Immature natural killer cell (primary cell): ENCODE data around the gene SPTBN1. TPM values are rescaled to one million over a fixed set of nuclear protein-coding genes. Genes with fewer than 3 reads are reported as not detected.

Experiments
- DNase-seq, 3 donors: peaks; one replicate each; pipeline ENCODE4 v3.0.0; 2022; ENCODE audit warnings: mixed read lengths in 1 of 3
- H3K27ac Mint-ChIP-seq, 6 donors: one replicate each; pipeline ENCODE4 v1.8.0; 2020; ENCODE audit warnings: mixed read lengths in 6 of 6, mild to moderate bottlenecking in 5 of 6, inconsistent platforms in 4 of 6, moderate library complexity in 3 of 6
- H3K27me3 Mint-ChIP-seq, 3 donors: one replicate each; pipeline ENCODE4 v1.8.0; 2020 to 2021; ENCODE audit warnings: low read depth in 3 of 3, mild to moderate bottlenecking in 3 of 3, mixed read lengths in 3 of 3, moderate library complexity in 3 of 3, inconsistent platforms in 1 of 3
- H3K36me3 Mint-ChIP-seq, 3 donors: one replicate each; pipeline ENCODE4 v1.8.0; 2020; ENCODE audit warnings: mixed read lengths in 3 of 3, inconsistent platforms in 2 of 3, mild to moderate bottlenecking in 2 of 3
- H3K4me1 Mint-ChIP-seq, 2 donors: one replicate each; pipeline ENCODE4 v1.8.0; 2020; ENCODE audit warnings: inconsistent platforms in 2 of 2, mild to moderate bottlenecking in 2 of 2, mixed read lengths in 2 of 2, moderate library complexity in 1 of 2
- H3K4me3 Mint-ChIP-seq, 5 donors: one replicate each; pipeline ENCODE4 v1.8.0; 2020; ENCODE audit warnings: mild to moderate bottlenecking in 5 of 5, mixed read lengths in 5 of 5, inconsistent platforms in 3 of 5, moderate library complexity in 3 of 5
- H3K9me3 Mint-ChIP-seq, 6 donors: one replicate each; pipeline ENCODE4 v1.8.0; 2020; ENCODE audit warnings: mild to moderate bottlenecking in 6 of 6, mixed read lengths in 6 of 6, inconsistent platforms in 4 of 6, moderate library complexity in 3 of 6
- polyA plus RNA-seq, 3 donors: library from polyadenylated mRNA; unstranded; fragments of 300-500 nt; fragmentation: Illumina TruSeq; gene quantifications; one replicate each; pipeline ENCODE4 v1.2.3, GENCODE V29; 2021

Gene SPTBN1
- polyA plus RNA-seq, 3 donors from 2014 or later = 0.41 to 57.5 (median 7.7) TPM

- H3K36me3 Mint-ChIP-seq = peaks cover 14 to 63% (median 39%) of the 10 kb centered on the region in 3 donors
- DNase-seq = no peak
- H3K9me3 Mint-ChIP-seq = no peaks in the 10 kb centered on the region
- H3K27ac Mint-ChIP-seq = no peak overlapping the region
- peaks cover 0 to 5% (median 0%) of the 10 kb centered on the region in 3 donors for H3K27me3 Mint-ChIP-seq
- H3K4me3 Mint-ChIP-seq = no peak overlapping the region
- peaks cover 7 to 29% of the 10 kb centered on the region in 2 donors for H3K4me1 Mint-ChIP-seq
These were observed 182.0 kb downstream of the SPTBN1 start for GRCh38 chr2:54638103-54638502.

GRCh38 chr2:54638774-54639187, 182.7 kb downstream of the SPTBN1 start:
- H3K36me3 Mint-ChIP-seq = peaks cover 15 to 60% (median 35%) of the 10 kb centered on the region in 3 donors

GRCh38 chr2:54639609-54640008, 183.5 kb downstream of the SPTBN1 start:
- Mint-ChIP-seq H3K36me3 (peaks cover 15 to 62% (median 33%) of the 10 kb centered on the region in 3 donors), H3K9me3 (no peaks in the 10 kb centered on the region), H3K27me3 (peaks cover 0 to 5% (median 2%) of the 10 kb centered on the region in 3 donors), H3K4me3 (no peak overlapping the region), H3K27ac (peak overlapping the region in 3 of 6 donors; percentile 30 to 58 (median 41)), H3K4me1 (peaks cover 7 to 23% of the 10 kb centered on the region in 2 donors)
- no peak for DNase-seq

More at GRCh38 chr2:54638774-54639187, 182.7 kb downstream of the SPTBN1 start:
- H3K4me1 Mint-ChIP-seq = peaks cover 7 to 29% of the 10 kb centered on the region in 2 donors
- H3K4me3 Mint-ChIP-seq = no peak overlapping the region
- peaks cover 0 to 5% (median 2%) of the 10 kb centered on the region in 3 donors for H3K27me3 Mint-ChIP-seq
- no peaks in the 10 kb centered on the region for H3K9me3 Mint-ChIP-seq
- no peak overlapping the region for H3K27ac Mint-ChIP-seq
- DNase-seq = no peak

GRCh38 chr2:54640834-54641540, 184.9 kb downstream of the SPTBN1 start:
- H3K4me3 Mint-ChIP-seq = no peak overlapping the region
- peak overlapping the region in 2 of 6 donors; percentile 52 to 82 for H3K27ac Mint-ChIP-seq
- peaks cover 7 to 21% of the 10 kb centered on the region in 2 donors for H3K4me1 Mint-ChIP-seq
- DNase-seq = no peak
- H3K36me3 Mint-ChIP-seq = peaks cover 26 to 67% (median 35%) of the 10 kb centered on the region in 3 donors
- H3K27me3 Mint-ChIP-seq = peaks cover 2 to 5% (median 2%) of the 10 kb centered on the region in 3 donors
- H3K9me3 Mint-ChIP-seq = no peaks in the 10 kb centered on the region

GRCh38 chr2:54641988-54642387, 185.9 kb downstream of the SPTBN1 start:
- Mint-ChIP-seq H3K27ac (peak overlapping the region in 3 of 6 donors; percentile 17 to 69 (median 51)), H3K27me3 (peaks cover 2 to 5% (median 2%) of the 10 kb centered on the region in 3 donors), H3K4me1 (peaks cover 7 to 21% of the 10 kb centered on the region in 2 donors), H3K36me3 (peaks cover 26 to 74% (median 35%) of the 10 kb centered on the region in 3 donors), H3K9me3 (no peaks in the 10 kb centered on the region), H3K4me3 (no peak overlapping the region)
- no peak for DNase-seq

GRCh38 chr2:54642677-54643430, 186.7 kb downstream of the SPTBN1 start:
- H3K27me3 Mint-ChIP-seq = peaks cover 2 to 4% (median 2%) of the 10 kb centered on the region in 3 donors

GRCh38 chr2:54644236-54644635, 188.1 kb downstream of the SPTBN1 start:
- no peak for DNase-seq
- H3K27ac Mint-ChIP-seq = no peak overlapping the region
- peaks cover 2 to 4% (median 2%) of the 10 kb centered on the region in 3 donors for H3K27me3 Mint-ChIP-seq
- no peak overlapping the region for H3K4me3 Mint-ChIP-seq
- no peaks in the 10 kb centered on the region for H3K9me3 Mint-ChIP-seq
- peaks cover 27 to 74% (median 29%) of the 10 kb centered on the region in 3 donors for H3K36me3 Mint-ChIP-seq
- peaks cover 5 to 15% of the 10 kb centered on the region in 2 donors for H3K4me1 Mint-ChIP-seq

More at GRCh38 chr2:54642677-54643430, 186.7 kb downstream of the SPTBN1 start:
- peaks cover 7 to 15% of the 10 kb centered on the region in 2 donors for H3K4me1 Mint-ChIP-seq
- no peak overlapping the region for H3K4me3 Mint-ChIP-seq
- no peak overlapping the region for H3K27ac Mint-ChIP-seq
- H3K9me3 Mint-ChIP-seq = no peaks in the 10 kb centered on the region
- DNase-seq = no peak
- peaks cover 31 to 73% (median 36%) of the 10 kb centered on the region in 3 donors for H3K36me3 Mint-ChIP-seq

- peak overlapping the region in 1 of 6 donors; percentile 75 for H3K27ac Mint-ChIP-seq
These were observed 190.2 kb downstream of the SPTBN1 start for GRCh38 chr2:54646170-54646927.

GRCh38 chr2:54648256-54648655, 192.1 kb downstream of the SPTBN1 start:
- DNase-seq = no peak
- Mint-ChIP-seq H3K27ac (no peak overlapping the region), H3K36me3 (peaks cover 34 to 80% (median 49%) of the 10 kb centered on the region in 3 donors), H3K27me3 (peaks cover 0 to 7% (median 2%) of the 10 kb centered on the region in 3 donors), H3K4me1 (no peaks in the 10 kb centered on the region), H3K4me3 (no peak overlapping the region), H3K9me3 (no peaks in the 10 kb centered on the region)

More at GRCh38 chr2:54646170-54646927, 190.2 kb downstream of the SPTBN1 start:
- Mint-ChIP-seq H3K36me3 (peaks cover 35 to 79% (median 45%) of the 10 kb centered on the region in 3 donors), H3K4me1 (peaks cover 0 to 7% of the 10 kb centered on the region in 2 donors), H3K4me3 (no peak overlapping the region), H3K9me3 (no peaks in the 10 kb centered on the region), H3K27me3 (peaks cover 2 to 7% (median 4%) of the 10 kb centered on the region in 3 donors)
- no peak for DNase-seq

- Mint-ChIP-seq H3K36me3 (peaks cover 37 to 79% (median 45%) of the 10 kb centered on the region in 3 donors), H3K27ac (no peak overlapping the region), H3K4me3 (no peak overlapping the region)
These were observed 193.1 kb downstream of the SPTBN1 start for GRCh38 chr2:54649191-54649590.

GRCh38 chr2:54649633-54650032, 193.5 kb downstream of the SPTBN1 start:
- Mint-ChIP-seq H3K27ac (no peak overlapping the region), H3K9me3 (no peaks in the 10 kb centered on the region), H3K36me3 (peaks cover 38 to 78% (median 44%) of the 10 kb centered on the region in 3 donors), H3K4me1 (no peaks in the 10 kb centered on the region), H3K4me3 (no peak overlapping the region), H3K27me3 (peaks cover 0 to 9% (median 0%) of the 10 kb centered on the region in 3 donors)
- DNase-seq = no peak

More at GRCh38 chr2:54649191-54649590, 193.1 kb downstream of the SPTBN1 start:
- Mint-ChIP-seq H3K9me3 (no peaks in the 10 kb centered on the region), H3K27me3 (peaks cover 0 to 9% (median 0%) of the 10 kb centered on the region in 3 donors), H3K4me1 (no peaks in the 10 kb centered on the region)
- no peak for DNase-seq

- Mint-ChIP-seq H3K9me3 (no peaks in the 10 kb centered on the region), H3K36me3 (peaks cover 30 to 79% (median 40%) of the 10 kb centered on the region in 3 donors), H3K4me1 (no peaks in the 10 kb centered on the region), H3K4me3 (no peak overlapping the region), H3K27ac (peak overlapping the region in 2 of 6 donors; percentile 28 to 46), H3K27me3 (peaks cover 0 to 6% (median 0%) of the 10 kb centered on the region in 3 donors)
- no peak for DNase-seq
These were observed 194.5 kb downstream of the SPTBN1 start for GRCh38 chr2:54650612-54651011.

GRCh38 chr2:54651291-54651690, 195.2 kb downstream of the SPTBN1 start:
- Mint-ChIP-seq H3K4me1 (no peaks in the 10 kb centered on the region), H3K27me3 (peaks cover 0 to 6% (median 3%) of the 10 kb centered on the region in 3 donors), H3K36me3 (peaks cover 27 to 78% (median 45%) of the 10 kb centered on the region in 3 donors), H3K4me3 (no peak overlapping the region), H3K9me3 (no peaks in the 10 kb centered on the region), H3K27ac (no peak overlapping the region)
- DNase-seq = no peak
